ENCODE results near the gene ACSS1. TPM values are rescaled to one million over a fixed set of nuclear protein-coding genes. Genes with fewer than 3 reads are reported as not detected.

ACSS1 gene
- total RNA-seq: 3.7 TPM

GRCh38 chr20:25058051-25058846 lies at the start of gene ACSS1:
TSS of gene ACSS1 (minus strand) at chr20:25058139. CDS start at chr20:25058102, 37 bp downstream.
- DNase-seq: peak; percentile 43

GRCh38 chr20:25103526-25103925 lies 45.6 kb upstream of the ACSS1 start:
- DNase-seq: no peak

GRCh38 chr20:25100914-25101313 lies 43.0 kb upstream of the ACSS1 start:
- DNase-seq: no peak

GRCh38 chr20:25099601-25100140 lies 41.7 kb upstream of the ACSS1 start:
- no peak for DNase-seq

GRCh38 chr20:25097498-25097897 lies 39.6 kb upstream of the ACSS1 start:
- DNase-seq: no peak

GRCh38 chr20:25090492-25091429 lies 32.8 kb upstream of the ACSS1 start:
- no peak for DNase-seq

GRCh38 chr20:25089662-25090061 lies 31.7 kb upstream of the ACSS1 start:
- DNase-seq: no peak

GRCh38 chr20:25089096-25089495 lies 31.2 kb upstream of the ACSS1 start:
- no peak for DNase-seq

- no peak for DNase-seq
Observed at GRCh38 chr20:25088267-25088666, 30.3 kb upstream of the ACSS1 start.

GRCh38 chr20:25087186-25087929 lies 29.4 kb upstream of the ACSS1 start:
- no peak for DNase-seq

- DNase-seq: no peak
Observed at GRCh38 chr20:25085756-25086495, 28.0 kb upstream of the ACSS1 start.

GRCh38 chr20:25084626-25085187 lies 26.8 kb upstream of the ACSS1 start:
- no peak for DNase-seq

GRCh38 chr20:25083773-25084625 lies 26.1 kb upstream of the ACSS1 start:
- DNase-seq: no peak

- DNase-seq: no peak
Observed at GRCh38 chr20:25083141-25083772, 25.3 kb upstream of the ACSS1 start.

- no peak for DNase-seq
Observed at GRCh38 chr20:25082498-25082873, 24.5 kb upstream of the ACSS1 start.

- DNase-seq: no peak
Observed at GRCh38 chr20:25081730-25082497, 24.0 kb upstream of the ACSS1 start, which contains the start of gene VSX1. TSS of gene VSX1 (minus strand) at chr20:25082141. CDS start at chr20:25082096, 45 bp downstream.

- DNase-seq: no peak
Observed at GRCh38 chr20:25081065-25081729, 23.3 kb upstream of the ACSS1 start.

GRCh38 chr20:25079171-25079570 lies 21.2 kb upstream of the ACSS1 start:
- no peak for DNase-seq
